ENCODE data around the gene CMC2. TPM values are rescaled to one million over a fixed set of nuclear protein-coding genes. Genes with fewer than 3 reads are reported as not detected.

The CMC2 gene
- total RNA-seq, 1 donor from 2014 or later: 76.2 TPM

- Mint-ChIP-seq H3K36me3 (ENCODE audit: unreplicated experiment) (no peaks in the 10 kb centered on the region), H3K4me1 (ENCODE audit: low read depth, unreplicated experiment) (no peaks in the 10 kb centered on the region), H3K27ac (ENCODE audit: unreplicated experiment) (no peak overlapping the region), H3K9me3 (ENCODE audit: unreplicated experiment) (peaks cover 1% of the 10 kb centered on the region), H3K27me3 (ENCODE audit: unreplicated experiment) (peaks cover 2% of the 10 kb centered on the region), H3K4me3 (ENCODE audit: unreplicated experiment) (no peak overlapping the region)
- TF ChIP-seq CTCF (IDR thresholded peaks at IDR 0.05; ENCODE audit: partially characterized antibody, unreplicated experiment): no peak
- DNase-seq: no peak
Observed at GRCh38 chr16:81029930-81030604, 23.4 kb upstream of the CMC2 start.

- no peak overlapping the region for H3K27ac Mint-ChIP-seq (ENCODE audit: unreplicated experiment)
- H3K36me3 Mint-ChIP-seq (ENCODE audit: unreplicated experiment): no peaks in the 10 kb centered on the region
- no peaks in the 10 kb centered on the region for H3K4me1 Mint-ChIP-seq (ENCODE audit: low read depth, unreplicated experiment)
- no peak for DNase-seq
- H3K27me3 Mint-ChIP-seq (ENCODE audit: unreplicated experiment): no peaks in the 10 kb centered on the region
- no peak overlapping the region for H3K4me3 Mint-ChIP-seq (ENCODE audit: unreplicated experiment)
- H3K9me3 Mint-ChIP-seq (ENCODE audit: unreplicated experiment): no peaks in the 10 kb centered on the region
- no peak for TF ChIP-seq CTCF (IDR thresholded peaks at IDR 0.05; ENCODE audit: partially characterized antibody, unreplicated experiment)
Observed at GRCh38 chr16:81026429-81026828, 19.7 kb upstream of the CMC2 start.

- H3K27ac Mint-ChIP-seq (ENCODE audit: unreplicated experiment): no peak overlapping the region
- no peak for DNase-seq
- TF ChIP-seq CTCF (IDR thresholded peaks at IDR 0.05; ENCODE audit: partially characterized antibody, unreplicated experiment): no peak
- H3K36me3 Mint-ChIP-seq (ENCODE audit: unreplicated experiment): no peaks in the 10 kb centered on the region
- no peaks in the 10 kb centered on the region for H3K4me1 Mint-ChIP-seq (ENCODE audit: low read depth, unreplicated experiment)
- H3K27me3 Mint-ChIP-seq (ENCODE audit: unreplicated experiment): peaks cover 1% of the 10 kb centered on the region
- no peaks in the 10 kb centered on the region for H3K9me3 Mint-ChIP-seq (ENCODE audit: unreplicated experiment)
- H3K4me3 Mint-ChIP-seq (ENCODE audit: unreplicated experiment): no peak overlapping the region
Observed at GRCh38 chr16:81018496-81018895, 11.8 kb upstream of the CMC2 start.

- Mint-ChIP-seq H3K4me3 (ENCODE audit: unreplicated experiment) (no peak overlapping the region), H3K27me3 (ENCODE audit: unreplicated experiment) (peaks cover 1% of the 10 kb centered on the region), H3K4me1 (ENCODE audit: low read depth, unreplicated experiment) (no peaks in the 10 kb centered on the region), H3K36me3 (ENCODE audit: unreplicated experiment) (no peaks in the 10 kb centered on the region), H3K9me3 (ENCODE audit: unreplicated experiment) (no peaks in the 10 kb centered on the region), H3K27ac (ENCODE audit: unreplicated experiment) (no peak overlapping the region)
- DNase-seq: no peak
- TF ChIP-seq CTCF (IDR thresholded peaks at IDR 0.05; ENCODE audit: partially characterized antibody, unreplicated experiment): no peak
Observed at GRCh38 chr16:81014672-81015071, 8.0 kb upstream of the CMC2 start.

- peaks cover 1% of the 10 kb centered on the region for H3K4me1 Mint-ChIP-seq (ENCODE audit: low read depth, unreplicated experiment)
- TF ChIP-seq CTCF (IDR thresholded peaks at IDR 0.05; ENCODE audit: partially characterized antibody, unreplicated experiment): no peak
Observed at GRCh38 chr16:81012974-81013373, 6.3 kb upstream of the CMC2 start.

More at GRCh38 chr16:81012974-81013373, 6.3 kb upstream of the CMC2 start:
- H3K9me3 Mint-ChIP-seq (ENCODE audit: unreplicated experiment): no peaks in the 10 kb centered on the region
- H3K4me3 Mint-ChIP-seq (ENCODE audit: unreplicated experiment): no peak overlapping the region
- no peak for DNase-seq
- no peaks in the 10 kb centered on the region for H3K36me3 Mint-ChIP-seq (ENCODE audit: unreplicated experiment)
- peaks cover 1% of the 10 kb centered on the region for H3K27me3 Mint-ChIP-seq (ENCODE audit: unreplicated experiment)
- H3K27ac Mint-ChIP-seq (ENCODE audit: unreplicated experiment): no peak overlapping the region
